Suppressor macrophage treated with lipopolysaccharide for 4 hours (primary cell): ENCODE measurements around the gene MPV17L.
"Not testable (repeated sequence)": the region's sequence is repeated elsewhere in the genome, so short reads cannot be mapped to it uniquely, and the experiment has no call there.

Experiments used
- DNase-seq: peaks from one replicate; pipeline ENCODE4 v3.0.0-alpha.2; 2020

Gene MPV17L

GRCh38 chr16:15415511-15415985 is 20.0 kb downstream of the MPV17L start:
- DNase-seq, result no peak

- DNase-seq, result no peak
Measured at GRCh38 chr16:15417197-15417596, 21.6 kb downstream of the MPV17L start.

GRCh38 chr16:15418206-15418605 is 22.7 kb downstream of the MPV17L start:
- no peak for DNase-seq

GRCh38 chr16:15421696-15422095 is 26.1 kb downstream of the MPV17L start:
- not testable (repeated sequence) for DNase-seq

- DNase-seq, result no peak
Measured at GRCh38 chr16:15422222-15422621, 26.7 kb downstream of the MPV17L start.

GRCh38 chr16:15425861-15426260 is 30.3 kb downstream of the MPV17L start:
- no peak for DNase-seq

GRCh38 chr16:15426796-15427195 is 31.2 kb downstream of the MPV17L start:
- DNase-seq, result no peak

- peak; percentile 59 for DNase-seq
Measured at GRCh38 chr16:15427648-15428239, 32.2 kb downstream of the MPV17L start.

- DNase-seq, result not testable (repeated sequence)
Measured at GRCh38 chr16:15430884-15431283, 35.3 kb downstream of the MPV17L start.

GRCh38 chr16:15434079-15434424 is 38.5 kb downstream of the MPV17L start:
- DNase-seq, result no peak

- peak; percentile 70 for DNase-seq
Measured at GRCh38 chr16:15434425-15435215, 39.1 kb downstream of the MPV17L start, which contains the start of gene BMERB1. Gene BMERB1, plus strand, starts transcription at chr16:15434588. Its CDS starts 66 bp downstream, at chr16:15434654.

- peak; percentile 20 for DNase-seq
Measured at GRCh38 chr16:15435216-15435864, 39.8 kb downstream of the MPV17L start.

- DNase-seq, result no peak
Measured at GRCh38 chr16:15439102-15439501, 43.5 kb downstream of the MPV17L start.

GRCh38 chr16:15439521-15439920 is 44.0 kb downstream of the MPV17L start:
- no peak for DNase-seq

- no peak for DNase-seq
Measured at GRCh38 chr16:15440852-15441251, 45.3 kb downstream of the MPV17L start.

- not testable (repeated sequence) for DNase-seq
Measured at GRCh38 chr16:15442140-15442539, 46.6 kb downstream of the MPV17L start.

GRCh38 chr16:15443753-15444152 is 48.2 kb downstream of the MPV17L start:
- DNase-seq, result no peak

- DNase-seq, result no peak
Measured at GRCh38 chr16:15444264-15444663, 48.7 kb downstream of the MPV17L start.

- no peak for DNase-seq
Measured at GRCh38 chr16:15445450-15445849, 49.9 kb downstream of the MPV17L start.

GRCh38 chr16:15446901-15447300 is 51.3 kb downstream of the MPV17L start:
- no peak for DNase-seq

GRCh38 chr16:15450624-15451023 is 55.1 kb downstream of the MPV17L start:
- no peak for DNase-seq

- DNase-seq, result no peak
Measured at GRCh38 chr16:15451098-15451731, 55.7 kb downstream of the MPV17L start.

- DNase-seq, result peak; percentile 12
Measured at GRCh38 chr16:15452246-15452855, 56.8 kb downstream of the MPV17L start.
